ENCODE measurements around the gene SERINC2. TPM values are rescaled to one million over a fixed set of nuclear protein-coding genes. Genes with fewer than 3 reads are reported as not detected.

The SERINC2 gene
- total and polyA plus RNA-seq, 10 of the 15 experiments (the other 5 are each of a cell fraction or from before 2014, with no cell fraction given): 0.02 to 9.4 (median 0.50) TPM

DNA sequence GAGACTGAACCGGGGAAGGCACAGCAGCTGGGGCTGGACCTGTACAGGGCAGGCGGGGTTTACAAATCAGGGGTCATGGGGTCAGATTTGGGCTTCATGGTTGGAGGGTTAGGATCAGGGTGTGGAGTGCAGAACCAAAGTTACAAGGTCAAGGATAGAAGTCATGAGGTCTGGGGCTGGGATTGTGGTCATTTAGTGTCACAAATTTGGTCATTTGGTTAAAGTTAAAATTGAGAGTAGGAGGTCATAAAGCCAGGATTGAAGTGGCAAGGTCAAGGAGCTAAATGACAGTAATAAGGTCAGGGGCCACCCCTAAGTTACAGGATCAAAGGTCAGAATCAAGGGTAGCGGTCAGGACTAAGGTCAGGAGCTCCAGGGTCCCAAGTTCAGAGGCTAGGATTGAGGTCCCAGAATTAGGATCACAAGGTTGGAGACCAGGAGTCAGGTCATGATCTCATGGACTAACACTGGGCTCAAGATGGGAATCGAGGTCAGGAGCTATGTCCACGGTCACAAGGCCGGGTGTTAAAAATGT is 20.4 kb downstream of the SERINC2 start:
- Histone ChIP-seq H3K79me2 (ENCODE audit: control insufficient read depth, insufficient read depth, low read length) (no peaks in the 10 kb centered on the region), H3K27ac (ENCODE audit: control insufficient read depth, insufficient read depth) (no peak overlapping the region), H3K4me3 (no peak overlapping the region), H3K4me1 (ENCODE audit: control insufficient read depth, insufficient read depth, low read length) (no peaks in the 10 kb centered on the region), H3K4me2 (ENCODE audit: control insufficient read depth, insufficient read depth) (no peak overlapping the region), H3K36me3 (ENCODE audit: control insufficient read depth in 2 of 2, insufficient read depth in 2 of 2, low read length in 1 of 2) (no peaks in the 10 kb centered on the region), H2AFZ (ENCODE audit: control insufficient read depth, low read depth, low read length) (no peak overlapping the region), H4K20me1 (ENCODE audit: control insufficient read depth, insufficient read depth) (no peaks in the 10 kb centered on the region), H3K9ac (ENCODE audit: control insufficient read depth, insufficient read depth, low read length) (no peak overlapping the region), H3K9me3 (replicated peaks; ENCODE audit: control insufficient read depth, insufficient read depth, low read length) (no peaks in the 10 kb centered on the region), H3K27me3 (replicated peaks in 1 of 2; ENCODE audit: control insufficient read depth in 2 of 2, insufficient read depth in 2 of 2, low read length in 1 of 2) (no peaks in the 10 kb centered on the region)
- no peak for FAIRE-seq
- in situ Hi-C loops (cut with MboI): no loop called here
- no peak for ATAC-seq
- ChIA-PET RAD21 (ENCODE audit: unreplicated experiment) (interaction anchor here (1.2 to 1.4 kb wide), 3 partner anchors 9 to 116 kb away, joined by 3 to 5 read pairs (median 3); no protein-coding TSS in a partner anchor), CTCF (interaction anchor here (1.0 kb wide), 1 partner anchor 12 kb away, joined by 3 read pairs; no protein-coding TSS in a partner anchor), POLR2A (interaction anchor here (0.5 to 0.8 kb wide), 2 partner anchors 10 to 484 kb away, joined by 3 read pairs; no protein-coding TSS in a partner anchor), SMC1A (ENCODE audit: uncharacterized antibody, unreplicated experiment) (interaction anchor here (1.1 kb wide), 1 partner anchor 73 kb away, joined by 3 read pairs; no protein-coding TSS in a partner anchor)
- intact Hi-C loops (cut with micrococcal nuclease; ENCODE audit: unreplicated experiment): no loop called here
- peak; percentile 26; the same call in 1 of the 2 replicates for TF ChIP-seq NR2C1 (IDR thresholded peaks at IDR 0.05)
- TF ChIP-seq, protein P1, sequence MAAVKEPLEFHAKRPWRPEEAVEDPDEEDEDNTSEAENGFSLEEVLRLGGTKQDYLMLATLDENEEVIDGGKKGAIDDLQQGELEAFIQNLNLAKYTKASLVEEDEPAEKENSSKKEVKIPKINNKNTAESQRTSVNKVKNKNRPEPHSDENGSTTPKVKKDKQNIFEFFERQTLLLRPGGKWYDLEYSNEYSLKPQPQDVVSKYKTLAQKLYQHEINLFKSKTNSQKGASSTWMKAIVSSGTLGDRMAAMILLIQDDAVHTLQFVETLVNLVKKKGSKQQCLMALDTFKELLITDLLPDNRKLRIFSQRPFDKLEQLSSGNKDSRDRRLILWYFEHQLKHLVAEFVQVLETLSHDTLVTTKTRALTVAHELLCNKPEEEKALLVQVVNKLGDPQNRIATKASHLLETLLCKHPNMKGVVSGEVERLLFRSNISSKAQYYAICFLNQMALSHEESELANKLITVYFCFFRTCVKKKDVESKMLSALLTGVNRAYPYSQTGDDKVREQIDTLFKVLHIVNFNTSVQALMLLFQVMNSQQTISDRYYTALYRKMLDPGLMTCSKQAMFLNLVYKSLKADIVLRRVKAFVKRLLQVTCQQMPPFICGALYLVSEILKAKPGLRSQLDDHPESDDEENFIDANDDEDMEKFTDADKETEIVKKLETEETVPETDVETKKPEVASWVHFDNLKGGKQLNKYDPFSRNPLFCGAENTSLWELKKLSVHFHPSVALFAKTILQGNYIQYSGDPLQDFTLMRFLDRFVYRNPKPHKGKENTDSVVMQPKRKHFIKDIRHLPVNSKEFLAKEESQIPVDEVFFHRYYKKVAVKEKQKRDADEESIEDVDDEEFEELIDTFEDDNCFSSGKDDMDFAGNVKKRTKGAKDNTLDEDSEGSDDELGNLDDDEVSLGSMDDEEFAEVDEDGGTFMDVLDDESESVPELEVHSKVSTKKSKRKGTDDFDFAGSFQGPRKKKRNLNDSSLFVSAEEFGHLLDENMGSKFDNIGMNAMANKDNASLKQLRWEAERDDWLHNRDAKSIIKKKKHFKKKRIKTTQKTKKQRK (IDR thresholded peaks at IDR 0.05; ENCODE audit: low read depth, low read length): no peak
- TF ChIP-seq NR2F1 (conservative IDR thresholded peaks at IDR 0.05): peak; percentile 80
- 42% methylated on average over 6 of the region's 6 CpGs for WGBS (ENCODE audit: insufficient coverage, insufficient replicate concordance, low lambda C conversion rate, missing lambda C conversion rate)
- no peak for DNase-seq (ENCODE audit: low read depth, low spot score)
- BruUV-seq (replicated peaks): no TSS peak
